RPMI8226 (cell line): ENCODE measurements around the gene TRAF1.

ENCODE experiments used
- DNase-seq: peaks from one replicate; pipeline ENCODE4 v3.0.0-alpha.2; 2015

The TRAF1 gene

DNA sequence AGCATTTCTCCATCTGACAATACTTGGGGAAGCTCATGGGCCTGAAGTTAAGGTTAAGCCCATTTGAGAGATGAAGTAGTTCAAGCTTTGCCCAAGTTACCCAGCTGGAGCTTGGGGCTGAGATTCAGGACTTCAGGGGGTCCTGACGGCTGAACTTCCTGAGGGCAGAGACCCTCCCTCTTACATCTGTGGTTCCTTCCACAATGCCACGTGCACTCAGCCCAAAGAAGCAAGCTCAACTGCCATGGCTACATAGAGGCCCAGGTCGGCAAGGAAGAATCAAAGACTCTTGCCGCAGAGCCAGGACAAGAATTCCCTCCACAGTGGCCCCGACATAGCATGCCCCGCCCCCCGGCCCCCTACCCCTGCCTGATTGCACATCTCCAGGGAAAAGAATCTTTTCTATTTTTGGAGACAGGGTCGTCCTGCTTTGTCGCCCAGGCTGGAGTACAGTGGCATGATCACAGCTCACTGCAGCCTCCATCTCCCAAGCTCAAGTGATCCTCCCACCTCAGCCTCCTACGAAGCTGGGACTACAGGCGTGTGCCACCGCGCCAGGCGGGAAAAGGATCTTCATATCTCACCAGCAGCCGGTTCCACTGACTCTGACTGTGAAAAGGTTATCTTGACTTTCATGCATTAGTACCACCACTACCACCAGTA lies 58.8 kb downstream of the TRAF1 start:
- no peak for DNase-seq

- no peak for DNase-seq
Observed at GRCh38 chr9:120866651-120867050, 59.9 kb downstream of the TRAF1 start.

DNA sequence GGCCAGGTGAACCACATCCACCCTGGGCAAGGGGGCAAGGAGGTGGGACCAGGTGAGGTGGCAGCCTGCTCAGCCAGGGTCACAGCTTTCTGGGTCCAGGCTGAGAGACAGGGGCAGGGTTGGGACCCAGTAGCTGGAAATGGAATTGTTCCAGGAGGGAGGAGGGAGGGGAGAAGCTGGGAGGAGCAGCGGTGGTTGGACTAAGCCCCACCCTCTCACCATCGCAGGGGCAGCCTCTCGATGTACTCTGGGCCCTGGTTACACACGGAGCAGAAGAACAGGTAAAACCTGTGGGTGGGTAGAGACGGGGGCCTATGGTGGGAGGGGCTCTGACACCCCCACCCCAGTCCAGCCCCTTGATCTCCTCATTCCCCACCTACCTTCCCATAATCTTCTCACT lies 60.8 kb downstream of the TRAF1 start:
- DNase-seq: no peak

- no peak for DNase-seq
Observed at GRCh38 chr9:120865176-120865575, 61.4 kb downstream of the TRAF1 start.

DNA sequence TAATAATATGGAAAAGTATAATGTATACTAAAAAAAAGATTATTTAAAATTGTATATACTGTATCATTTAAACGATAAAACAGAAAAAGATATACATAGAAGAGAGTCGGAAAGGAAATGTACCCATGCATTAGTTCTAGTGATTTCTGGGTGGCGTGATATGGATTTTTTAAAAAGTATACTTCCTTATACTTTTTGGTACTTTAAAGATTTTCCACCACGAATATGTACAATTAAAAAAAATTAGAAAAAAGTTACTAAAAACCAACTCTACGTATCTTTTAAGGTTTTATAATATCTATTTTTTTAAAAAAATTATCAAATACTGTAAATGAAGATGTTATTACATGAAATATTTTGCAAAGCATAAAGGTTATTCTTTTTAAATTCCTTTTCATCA lies 61.9 kb downstream of the TRAF1 start:
- no peak for DNase-seq

GRCh38 chr9:120863833-120864232 lies 62.8 kb downstream of the TRAF1 start:
- DNase-seq: no peak

DNA sequence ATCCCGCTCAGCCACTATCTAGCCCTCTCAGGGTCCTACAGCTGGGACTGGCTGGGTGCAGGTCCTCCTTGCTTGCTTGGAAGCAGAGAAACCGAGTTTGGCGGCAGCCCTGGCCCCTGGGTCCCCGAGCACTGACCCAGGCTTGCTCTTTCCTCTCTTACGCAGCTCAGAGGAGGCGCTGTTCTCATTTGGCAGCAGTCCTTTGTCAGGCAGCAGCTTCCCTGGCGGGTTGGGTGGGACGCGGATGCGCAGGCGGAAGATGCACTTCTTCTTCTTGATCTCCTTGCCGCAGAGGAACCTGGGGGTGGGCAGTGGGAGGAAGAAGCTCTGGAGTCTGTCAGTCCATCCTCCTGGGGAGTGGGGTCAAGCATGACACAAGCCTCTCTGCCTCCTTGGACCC lies 64.1 kb downstream of the TRAF1 start:
- no peak for DNase-seq

- no peak for DNase-seq
Observed at GRCh38 chr9:120861935-120862334, 64.7 kb downstream of the TRAF1 start.

DNA sequence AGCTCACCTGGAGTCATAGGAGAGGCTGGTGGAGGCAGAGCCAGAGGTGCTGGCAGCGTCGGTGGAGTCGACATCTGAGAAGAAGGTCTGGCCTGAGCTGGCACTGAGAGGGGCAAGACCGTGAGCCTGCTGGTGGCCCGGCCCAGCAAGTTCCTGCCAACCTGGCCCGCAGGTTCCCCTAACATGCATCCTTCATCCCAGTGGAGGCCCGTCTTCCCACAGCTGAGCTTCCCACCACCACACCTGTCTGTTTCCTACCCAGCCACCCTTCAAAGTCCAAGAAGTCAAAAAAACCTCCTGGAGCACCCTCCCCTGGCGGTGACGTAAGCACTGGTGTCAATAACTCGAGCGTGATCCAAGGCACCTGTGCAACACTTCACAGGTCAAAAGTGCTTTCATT lies 66.5 kb downstream of the TRAF1 start:
- DNase-seq: no peak

GRCh38 chr9:120859361-120859760 lies 67.2 kb downstream of the TRAF1 start:
- DNase-seq: no peak

GRCh38 chr9:120857902-120858301 lies 68.7 kb downstream of the TRAF1 start:
- no peak for DNase-seq

DNA sequence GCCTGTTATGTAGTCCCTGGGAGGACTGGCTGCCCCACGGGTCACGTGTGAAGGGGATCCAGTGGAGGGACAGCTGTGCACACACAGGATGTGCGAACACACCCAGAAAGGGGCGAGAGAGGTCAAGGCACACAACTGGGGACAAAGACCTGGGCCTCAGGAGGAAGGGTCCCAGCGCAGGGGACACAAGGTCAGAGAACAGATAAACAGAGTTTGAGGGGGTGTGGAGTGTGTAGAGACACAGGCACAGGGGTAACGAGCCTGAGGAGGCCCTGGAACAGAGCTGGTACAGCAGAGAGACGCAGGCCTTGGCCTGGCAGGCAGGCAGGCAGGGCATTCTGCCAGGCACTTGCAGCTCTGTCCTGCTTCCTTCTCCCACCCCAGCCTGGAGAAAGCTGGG lies 69.1 kb downstream of the TRAF1 start:
- no peak for DNase-seq

- peak; percentile 91 for DNase-seq
Observed at GRCh38 chr9:120856700-120857099, 69.9 kb downstream of the TRAF1 start.

- DNase-seq: no peak
Observed at GRCh38 chr9:120855827-120856670, 70.5 kb downstream of the TRAF1 start.

DNA sequence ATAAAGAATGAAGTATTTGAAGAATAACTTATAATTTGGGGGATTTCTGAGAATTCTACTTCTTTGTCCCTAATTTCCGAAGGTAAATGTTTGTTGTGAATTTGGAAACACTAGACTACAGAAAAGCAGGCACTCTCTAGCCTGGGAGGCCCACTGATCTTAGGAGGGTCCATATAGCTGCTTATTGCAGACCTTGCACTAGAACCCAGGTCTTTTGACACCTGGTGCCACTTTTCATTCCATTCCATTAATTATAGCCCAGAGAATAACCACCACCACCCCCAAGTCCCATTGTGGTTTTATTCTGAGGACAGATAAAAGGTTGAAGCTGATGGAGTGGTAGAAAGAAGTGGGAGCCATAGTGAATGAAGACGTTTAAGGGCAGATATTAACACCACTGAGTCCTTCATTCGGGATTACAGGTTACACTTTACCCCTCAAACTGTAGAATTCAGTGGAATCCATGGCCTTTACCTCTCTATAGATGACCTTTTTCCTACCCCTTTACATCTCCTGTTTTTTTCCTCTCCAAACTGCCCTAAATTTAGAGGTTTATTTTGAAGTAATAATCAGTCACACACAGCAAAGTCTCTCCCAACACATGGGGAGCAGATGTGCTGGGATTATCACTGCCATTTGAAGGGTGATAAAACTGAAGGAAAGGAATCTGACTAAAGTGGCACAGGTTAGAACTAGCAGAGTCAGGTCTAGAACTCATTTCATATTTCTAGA lies 71.8 kb downstream of the TRAF1 start:
- DNase-seq: no peak

- DNase-seq: no peak
Observed at GRCh38 chr9:120853198-120853597, 73.4 kb downstream of the TRAF1 start.
